A549 (cell line): ENCODE measurements around the gene KHSRP.

ENCODE experiments used
- CHD4 ChIP-seq: fragments of 200-600 bp; sonication (generic); IDR thresholded peaks from 2 replicates; pipeline ENCODE4 v1.6.1; 2016; ENCODE audit warnings: antibody characterized with exemption, mild to moderate bottlenecking, borderline replicate concordance
- JUNB ChIP-seq: fragments of >200 bp; sonication (Bioruptor Twin); formaldehyde crosslinking; IDR thresholded peaks from 2 replicates; pipeline ENCODE4 v1.6.1; 2016
- NFE2L2 ChIP-seq: fragments of 150-350 bp; conservative IDR thresholded peaks from 2 replicates; pipeline ENCODE4 v1.6.1; 2014; ENCODE audit warnings: low read length
- POLR2A ChIP-seq: IDR thresholded peaks from 2 replicates; pipeline ENCODE4 v1.6.1; 2012; ENCODE audit warnings: mild to moderate bottlenecking, low read length
- REST ChIP-seq: fragments of 200-600 bp; sonication (generic); IDR thresholded peaks from 2 replicates; pipeline ENCODE4 v1.6.1; 2016; ENCODE audit warnings: antibody characterized with exemption, mild to moderate bottlenecking, moderate library complexity
- SMC3 ChIP-seq: fragments of >200 bp; sonication (Bioruptor Twin); formaldehyde crosslinking; IDR thresholded peaks from 3 replicates; pipeline ENCODE4 v1.6.1; 2018; ENCODE audit warnings: inconsistent platforms
- TF ChIP-seq, protein P1 (sequence below): fragments of >200 bp; sonication (Bioruptor Twin); formaldehyde crosslinking; IDR thresholded peaks from 3 replicates; pipeline ENCODE4 v1.5.1; 2016
- TF ChIP-seq, protein P2 (sequence below): IDR thresholded peaks from 2 replicates; pipeline ENCODE4 v1.6.1; 2012

DNA sequence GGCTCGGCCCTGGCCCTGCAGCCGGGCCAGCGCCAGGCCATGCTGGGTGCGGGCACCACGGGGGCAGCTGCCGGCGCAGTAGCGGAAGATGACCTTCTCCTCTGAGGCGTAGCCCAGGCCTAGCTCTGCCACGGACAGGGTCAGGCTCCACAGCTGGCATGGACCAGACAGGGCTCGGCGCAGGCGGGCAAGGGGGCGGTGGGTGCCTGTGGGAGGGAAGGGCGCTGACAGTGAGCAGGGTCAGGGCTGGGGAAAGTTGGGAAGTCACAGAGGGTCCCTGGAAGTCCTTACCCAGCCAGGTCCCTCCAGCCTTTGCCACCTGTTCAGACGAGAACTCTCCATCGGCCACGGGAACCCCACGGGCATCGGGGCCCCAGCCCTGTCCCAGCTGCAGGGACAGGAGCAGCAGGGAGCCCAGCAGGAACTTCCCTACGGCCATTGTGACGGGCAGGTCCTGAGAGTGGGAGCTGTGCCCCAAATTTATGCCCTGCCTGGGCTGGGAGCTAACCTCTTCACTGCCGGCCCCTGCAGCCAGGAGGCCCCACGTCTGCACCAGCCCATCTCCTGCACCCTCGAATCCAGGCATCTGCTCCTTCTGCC is 49.1 kb downstream of the KHSRP start, which contains the start of gene PSPN:
- no peak for TF ChIP-seq POLR2A
- TF ChIP-seq REST = no peak
- no peak for TF ChIP-seq JUNB
- TF ChIP-seq NFE2L2 = no peak
- TF ChIP-seq CHD4 = no peak
- TF ChIP-seq, protein P1, sequence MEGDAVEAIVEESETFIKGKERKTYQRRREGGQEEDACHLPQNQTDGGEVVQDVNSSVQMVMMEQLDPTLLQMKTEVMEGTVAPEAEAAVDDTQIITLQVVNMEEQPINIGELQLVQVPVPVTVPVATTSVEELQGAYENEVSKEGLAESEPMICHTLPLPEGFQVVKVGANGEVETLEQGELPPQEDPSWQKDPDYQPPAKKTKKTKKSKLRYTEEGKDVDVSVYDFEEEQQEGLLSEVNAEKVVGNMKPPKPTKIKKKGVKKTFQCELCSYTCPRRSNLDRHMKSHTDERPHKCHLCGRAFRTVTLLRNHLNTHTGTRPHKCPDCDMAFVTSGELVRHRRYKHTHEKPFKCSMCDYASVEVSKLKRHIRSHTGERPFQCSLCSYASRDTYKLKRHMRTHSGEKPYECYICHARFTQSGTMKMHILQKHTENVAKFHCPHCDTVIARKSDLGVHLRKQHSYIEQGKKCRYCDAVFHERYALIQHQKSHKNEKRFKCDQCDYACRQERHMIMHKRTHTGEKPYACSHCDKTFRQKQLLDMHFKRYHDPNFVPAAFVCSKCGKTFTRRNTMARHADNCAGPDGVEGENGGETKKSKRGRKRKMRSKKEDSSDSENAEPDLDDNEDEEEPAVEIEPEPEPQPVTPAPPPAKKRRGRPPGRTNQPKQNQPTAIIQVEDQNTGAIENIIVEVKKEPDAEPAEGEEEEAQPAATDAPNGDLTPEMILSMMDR = no peak
- no peak for TF ChIP-seq SMC3
- TF ChIP-seq, protein P2, sequence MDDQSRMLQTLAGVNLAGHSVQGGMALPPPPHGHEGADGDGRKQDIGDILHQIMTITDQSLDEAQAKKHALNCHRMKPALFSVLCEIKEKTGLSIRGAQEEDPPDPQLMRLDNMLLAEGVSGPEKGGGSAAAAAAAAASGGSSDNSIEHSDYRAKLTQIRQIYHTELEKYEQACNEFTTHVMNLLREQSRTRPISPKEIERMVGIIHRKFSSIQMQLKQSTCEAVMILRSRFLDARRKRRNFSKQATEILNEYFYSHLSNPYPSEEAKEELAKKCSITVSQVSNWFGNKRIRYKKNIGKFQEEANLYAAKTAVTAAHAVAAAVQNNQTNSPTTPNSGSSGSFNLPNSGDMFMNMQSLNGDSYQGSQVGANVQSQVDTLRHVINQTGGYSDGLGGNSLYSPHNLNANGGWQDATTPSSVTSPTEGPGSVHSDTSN = no peak
